DND-41 (cell line): ENCODE measurements around the gene AKAP13.

Source experiments
- EZH2 ChIP-seq: IDR thresholded peaks from 3 replicates; pipeline ENCODE4 v1.6.1; 2012; ENCODE audit warnings: borderline replicate concordance, low read depth, mild to moderate bottlenecking, moderate library complexity, low read length, inconsistent platforms; ENCODE audit not compliant: severe bottlenecking
- TF ChIP-seq, protein P1 (sequence below): IDR thresholded peaks from 2 replicates; pipeline ENCODE4 v1.5.1; 2012; ENCODE audit warnings: borderline replicate concordance, low read length, moderate library complexity, mild to moderate bottlenecking; ENCODE audit not compliant: poor library complexity, severe bottlenecking; ENCODE audit errors: extremely low read depth

DNA sequence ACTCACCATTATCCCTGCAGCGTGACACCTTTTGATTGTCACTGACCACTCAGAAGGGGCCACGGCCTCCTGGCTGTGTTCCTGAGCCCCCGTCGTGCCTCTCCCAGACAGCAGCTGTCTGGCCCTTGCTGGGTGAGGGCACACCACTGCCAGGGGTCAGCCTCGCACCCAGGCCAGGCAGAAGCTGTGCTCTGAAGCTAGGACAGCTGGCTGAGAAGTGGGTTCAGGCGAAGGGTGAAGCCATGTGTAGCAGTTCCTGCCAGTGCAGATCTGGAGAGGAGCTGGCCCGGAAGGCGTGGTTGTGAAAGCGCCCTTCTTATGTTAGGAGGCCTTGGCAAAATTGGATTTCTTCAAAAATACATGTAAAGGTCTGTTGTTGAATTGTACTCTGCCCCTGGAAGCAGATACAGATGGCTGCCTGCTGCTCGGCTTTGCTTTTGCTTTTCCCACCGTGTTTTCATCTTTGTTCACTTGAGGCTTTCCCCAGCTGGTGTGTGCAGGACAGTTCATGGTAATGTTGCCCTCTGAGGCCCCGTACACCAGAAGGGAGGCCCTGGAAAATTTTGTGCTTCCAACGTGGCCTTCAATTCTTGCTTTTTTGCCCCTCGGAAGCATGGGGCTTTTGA, 365.2 kb downstream of the AKAP13 start:
- TF ChIP-seq EZH2: no peak
- TF ChIP-seq, protein P1, sequence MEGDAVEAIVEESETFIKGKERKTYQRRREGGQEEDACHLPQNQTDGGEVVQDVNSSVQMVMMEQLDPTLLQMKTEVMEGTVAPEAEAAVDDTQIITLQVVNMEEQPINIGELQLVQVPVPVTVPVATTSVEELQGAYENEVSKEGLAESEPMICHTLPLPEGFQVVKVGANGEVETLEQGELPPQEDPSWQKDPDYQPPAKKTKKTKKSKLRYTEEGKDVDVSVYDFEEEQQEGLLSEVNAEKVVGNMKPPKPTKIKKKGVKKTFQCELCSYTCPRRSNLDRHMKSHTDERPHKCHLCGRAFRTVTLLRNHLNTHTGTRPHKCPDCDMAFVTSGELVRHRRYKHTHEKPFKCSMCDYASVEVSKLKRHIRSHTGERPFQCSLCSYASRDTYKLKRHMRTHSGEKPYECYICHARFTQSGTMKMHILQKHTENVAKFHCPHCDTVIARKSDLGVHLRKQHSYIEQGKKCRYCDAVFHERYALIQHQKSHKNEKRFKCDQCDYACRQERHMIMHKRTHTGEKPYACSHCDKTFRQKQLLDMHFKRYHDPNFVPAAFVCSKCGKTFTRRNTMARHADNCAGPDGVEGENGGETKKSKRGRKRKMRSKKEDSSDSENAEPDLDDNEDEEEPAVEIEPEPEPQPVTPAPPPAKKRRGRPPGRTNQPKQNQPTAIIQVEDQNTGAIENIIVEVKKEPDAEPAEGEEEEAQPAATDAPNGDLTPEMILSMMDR: no peak
